Esophagus squamous epithelium (tissue), 4 donors: Measurements from ENCODE around the gene LRRC4C.

Experiments used
- CTCF ChIP-seq, 6 experiments: fragments of 450-650 bp in 4 of 6; fragments of 200-600 bp in 2 of 6; sonication (generic) in 2 of 6; IDR thresholded peaks; one replicate each; pipeline ENCODE4 v1.5.1; 2016 to 2019; ENCODE audit warnings: antibody characterized with exemption in 6 of 6, mild to moderate bottlenecking in 4 of 6, moderate library complexity in 4 of 6
- POLR2A ChIP-seq, 4 donors: fragments of 450-650 bp; IDR thresholded peaks; one replicate each; pipeline ENCODE4 v1.6.1; 2017; ENCODE audit warnings: antibody characterized with exemption in 4 of 4, mild to moderate bottlenecking in 4 of 4, moderate library complexity in 3 of 4

GRCh38 chr11:40797981-40798380 is 661.5 kb downstream of the LRRC4C start:
- TF ChIP-seq CTCF (IDR thresholded peaks at IDR 0.05), result no peak
- TF ChIP-seq POLR2A (IDR thresholded peaks at IDR 0.05), result no peak
